ENCODE results near the gene RAD51B. TPM values are rescaled to one million over a fixed set of nuclear protein-coding genes. Genes with fewer than 3 reads are reported as not detected.

Gene RAD51B
- total RNA-seq, 4 donors from 2014 or later: 6.2 to 39.9 (median 12.9) TPM

DNA sequence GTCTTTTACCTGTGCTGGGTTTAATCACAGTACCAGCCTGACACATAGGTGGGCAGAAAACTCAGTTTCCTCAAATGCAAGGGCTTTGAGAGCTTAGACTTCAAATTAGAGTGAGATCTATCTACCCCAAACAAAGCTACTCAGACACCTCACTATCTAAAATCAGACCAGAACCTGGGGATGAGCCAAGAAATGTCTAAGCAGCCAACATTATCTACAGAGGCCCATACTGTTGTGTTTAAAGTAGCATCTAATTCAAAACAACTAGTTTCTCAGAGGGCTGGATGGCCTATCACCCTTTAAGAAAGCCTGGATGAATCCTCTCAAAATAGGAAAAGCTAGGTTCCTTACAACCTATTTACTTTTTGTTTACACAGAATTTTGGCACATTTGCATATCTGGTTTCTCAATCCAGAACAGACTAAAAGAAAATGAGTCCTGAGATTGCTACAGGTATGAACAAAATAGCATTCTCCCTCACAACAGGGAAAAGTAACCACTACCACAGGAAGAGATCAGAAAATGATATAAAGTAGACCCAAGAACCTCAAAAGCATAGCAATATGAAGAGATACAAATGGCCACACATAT, 830.9 kb downstream of the RAD51B start:
- no peaks in the 10 kb centered on the region for H3K36me3 ChIP-seq
- peaks cover 18 to 68% (median 19%) of the 10 kb centered on the region in 3 donors for H3K4me1 ChIP-seq
- TF ChIP-seq CTCF (IDR thresholded peaks at IDR 0.05): no peak
- no peak for TF ChIP-seq POLR2A (IDR thresholded peaks at IDR 0.05)
- intact Hi-C loops (cut with DNase I): no loop called here
- H3K9me3 ChIP-seq: no peaks in the 10 kb centered on the region
- H3K4me3 ChIP-seq: no peak overlapping the region
- DNase-seq: no peak
- H3K27ac ChIP-seq: peak overlapping the region in 3 of 4 donors; percentile 78 to 88 (median 85)
- no peaks in the 10 kb centered on the region for H3K27me3 ChIP-seq

DNA sequence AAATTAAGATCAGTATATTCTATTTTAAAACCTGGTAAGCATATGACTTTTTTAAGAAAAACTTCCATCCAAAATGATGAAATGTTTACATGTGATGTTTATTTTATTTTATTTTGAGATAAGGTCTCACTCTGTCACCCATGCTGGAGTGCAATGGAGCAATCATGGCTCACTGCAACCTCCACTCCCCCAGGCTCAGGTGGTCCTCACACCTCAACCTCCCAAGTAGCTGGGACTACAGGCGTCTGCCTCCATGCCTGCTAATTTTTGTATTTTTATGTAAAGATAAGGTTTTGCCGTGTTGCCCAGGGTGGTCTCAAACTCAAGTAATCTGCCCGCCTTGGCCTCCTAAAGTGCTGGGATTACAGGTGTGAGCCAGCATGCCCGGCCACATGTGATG, 831.5 kb downstream of the RAD51B start:
- no peak overlapping the region for H3K4me3 ChIP-seq
- intact Hi-C loops (cut with DNase I): no loop called here
- H3K4me1 ChIP-seq: peaks cover 18 to 68% (median 20%) of the 10 kb centered on the region in 3 donors
- no peaks in the 10 kb centered on the region for H3K27me3 ChIP-seq
- H3K27ac ChIP-seq: peak overlapping the region; percentile 70 to 88 (median 82)
- no peaks in the 10 kb centered on the region for H3K9me3 ChIP-seq
- TF ChIP-seq POLR2A (IDR thresholded peaks at IDR 0.05) (no peak), CTCF (IDR thresholded peaks at IDR 0.05) (no peak)
- 73 to 77% methylated on average over 3 to 4 of the region's 4 CpGs for WGBS, 2 donors
- no peaks in the 10 kb centered on the region for H3K36me3 ChIP-seq
- DNase-seq: no peak

GRCh38 chr14:68651652-68652432, 832.3 kb downstream of the RAD51B start:
- Histone ChIP-seq H3K4me3 (no peak overlapping the region), H3K9me3 (no peaks in the 10 kb centered on the region), H3K36me3 (no peaks in the 10 kb centered on the region), H3K4me1 (peaks cover 18 to 69% (median 20%) of the 10 kb centered on the region in 3 donors), H3K27me3 (no peaks in the 10 kb centered on the region), H3K27ac (peak overlapping the region; percentile 70 to 88 (median 82))
- TF ChIP-seq POLR2A (IDR thresholded peaks at IDR 0.05) (no peak), CTCF (IDR thresholded peaks at IDR 0.05) (no peak)
- WGBS, 2 donors: 55 to 57% methylated on average over 22 of the region's 22 CpGs
- no peak for DNase-seq
- intact Hi-C loops (cut with DNase I): no loop called here

GRCh38 chr14:68652433-68652690, 832.8 kb downstream of the RAD51B start:
- Histone ChIP-seq H3K27ac (peak overlapping the region; percentile 70 to 88 (median 82)), H3K27me3 (no peaks in the 10 kb centered on the region), H3K36me3 (no peaks in the 10 kb centered on the region), H3K9me3 (no peaks in the 10 kb centered on the region), H3K4me3 (no peak overlapping the region), H3K4me1 (peaks cover 18 to 72% (median 20%) of the 10 kb centered on the region in 3 donors)
- intact Hi-C loops (cut with DNase I): no loop called here
- 77 to 81% methylated on average over 5 to 6 of the region's 6 CpGs for WGBS, 2 donors
- TF ChIP-seq CTCF (IDR thresholded peaks at IDR 0.05): no peak
- TF ChIP-seq POLR2A (IDR thresholded peaks at IDR 0.05): no peak
- DNase-seq: no peak

GRCh38 chr14:68653108-68653507, 833.5 kb downstream of the RAD51B start:
- H3K4me1 ChIP-seq: peaks cover 20 to 79% (median 22%) of the 10 kb centered on the region in 3 donors
- 93 to 95% methylated on average over 6 of the region's 6 CpGs for WGBS, 2 donors
- no peak for DNase-seq

More at GRCh38 chr14:68653108-68653507, 833.5 kb downstream of the RAD51B start:
- TF ChIP-seq POLR2A (IDR thresholded peaks at IDR 0.05) (no peak), CTCF (IDR thresholded peaks at IDR 0.05) (no peak)
- Histone ChIP-seq H3K36me3 (no peaks in the 10 kb centered on the region), H3K4me3 (no peak overlapping the region), H3K27ac (peak overlapping the region; percentile 70 to 88 (median 82)), H3K27me3 (no peaks in the 10 kb centered on the region), H3K9me3 (no peaks in the 10 kb centered on the region)
- intact Hi-C loops (cut with DNase I): no loop called here
